Neural cell (in vitro differentiated cells): ENCODE results near the gene LAMTOR1. TPM values are rescaled to one million over a fixed set of nuclear protein-coding genes. Genes with fewer than 3 reads are reported as not detected.

Experiments used
- H2AFZ ChIP-seq: fragments of 200-600, 300-800 bp; sonication (generic), shearing (Covaris generic); 2 replicates; pipeline ENCODE4 v1.6.0; 2014; ENCODE audit warnings: low read depth, mild to moderate bottlenecking, antibody characterized with exemption, low read length, moderate library complexity
- H3F3A ChIP-seq: fragments of 200-600 bp; shearing (Covaris generic); 2 replicates; pipeline ENCODE4 v1.6.1; 2016; ENCODE audit warnings: mild to moderate bottlenecking, moderate library complexity, mixed read lengths, antibody characterized with exemption, low read length; ENCODE audit not compliant: insufficient read depth, poor library complexity, severe bottlenecking
- H3K27ac ChIP-seq: fragments of 200-600, 300-800 bp; sonication (generic), shearing (Covaris generic); 2 replicates; pipeline ENCODE4 v1.5.1; 2014; ENCODE audit warnings: mild to moderate bottlenecking, low read length, moderate library complexity
- H3K27me3 ChIP-seq: fragments of 300-800, 200-600 bp; sonication (generic), shearing (Covaris generic); 2 replicates; pipeline ENCODE4 v1.6.0; 2014; ENCODE audit warnings: mild to moderate bottlenecking, low read depth, low read length, moderate library complexity; ENCODE audit not compliant: insufficient read depth
- H3K36me3 ChIP-seq: fragments of 300-800, 200-600 bp; sonication (generic), shearing (Covaris generic); 2 replicates; pipeline ENCODE4 v1.5.1; 2014; ENCODE audit warnings: mild to moderate bottlenecking, antibody characterized with exemption, low read length, moderate library complexity; ENCODE audit not compliant: insufficient read depth
- H3K4me2 ChIP-seq: fragments of 300-800, 200-600 bp; sonication (generic), shearing (Covaris generic); 2 replicates; pipeline ENCODE4 v1.6.0; 2014; ENCODE audit warnings: mild to moderate bottlenecking, low read length
- H3K4me3 ChIP-seq: fragments of 300-800, 200-600 bp; sonication (generic), shearing (Covaris generic); 2 replicates; pipeline ENCODE4 v1.5.1; 2014; ENCODE audit warnings: mild to moderate bottlenecking, low read length, moderate library complexity
- H3K79me2 ChIP-seq: fragments of 200-600 bp; shearing (Covaris generic); replicated peaks from 2 replicates; pipeline ENCODE4 v1.6.0; 2014; ENCODE audit warnings: mild to moderate bottlenecking, low read length, moderate library complexity; ENCODE audit not compliant: insufficient read depth
- H3K9ac ChIP-seq: fragments of 300-800, 200-600 bp; sonication (generic), shearing (Covaris generic); 2 replicates; pipeline ENCODE4 v1.6.1; 2016; ENCODE audit warnings: mild to moderate bottlenecking, low read length, mixed read lengths
- H3K9me2 ChIP-seq: fragments of 200-600 bp; shearing (Covaris generic); 2 replicates; pipeline ENCODE4 v1.6.1; 2016; ENCODE audit warnings: mild to moderate bottlenecking, low read length, mixed read lengths; ENCODE audit not compliant: insufficient read depth
- H3K9me3 ChIP-seq: fragments of 200-600, 300-800 bp; sonication (generic), shearing (Covaris generic); 2 replicates; pipeline ENCODE4 v1.6.1; 2016; ENCODE audit warnings: mild to moderate bottlenecking, mixed run types, low read length, moderate library complexity, mixed read lengths
- H4K20me1 ChIP-seq: fragments of 200-600 bp; shearing (Covaris generic); 2 replicates; pipeline ENCODE4 v1.6.1; 2016; ENCODE audit warnings: mild to moderate bottlenecking, mixed run types; ENCODE audit not compliant: insufficient read depth
- EZH2 ChIP-seq: fragments of 200-600, 300-800 bp; shearing (Covaris generic), sonication (generic); IDR thresholded peaks from 2 replicates; pipeline ENCODE4 v1.6.1; 2014; ENCODE audit warnings: antibody characterized with exemption, low read length, borderline replicate concordance, mild to moderate bottlenecking; ENCODE audit not compliant: insufficient read depth, poor library complexity, severe bottlenecking
- MXI1 ChIP-seq: fragments of 450-650 bp; conservative IDR thresholded peaks from 2 replicates; pipeline ENCODE4 v1.6.1; 2014; ENCODE audit warnings: antibody characterized with exemption, mild to moderate bottlenecking; ENCODE audit not compliant: poor library complexity, severe bottlenecking
- POLR2AphosphoS5 ChIP-seq: IDR thresholded peaks from 2 replicates; pipeline ENCODE4 v1.6.1; 2012
- SMC3 ChIP-seq: fragments of 450-650 bp; conservative IDR thresholded peaks from 2 replicates; pipeline ENCODE4 v1.6.1; 2014; ENCODE audit warnings: antibody characterized with exemption, mild to moderate bottlenecking, moderate library complexity; ENCODE audit not compliant: poor library complexity
- polyA plus RNA-seq: library from polyadenylated mRNA; depleted of rRNA; stranded (reverse); fragments of >200 nt; gene quantifications from 2 replicates; pipeline ENCODE4 v1.2.3, GENCODE V29; 2014
- TF ChIP-seq, protein P1 (sequence below): IDR thresholded peaks from 2 replicates; pipeline ENCODE4 v1.6.1; 2012; ENCODE audit warnings: borderline replicate concordance
- TF ChIP-seq, protein P2 (sequence below): fragments of 450-650 bp; IDR thresholded peaks from 2 replicates; pipeline ENCODE4 v1.5.1; 2014; ENCODE audit warnings: antibody characterized with exemption, mild to moderate bottlenecking, moderate library complexity; ENCODE audit not compliant: poor library complexity, severe bottlenecking

LAMTOR1 gene
- polyA plus RNA-seq, 1 donor from 2014 or later: 108 TPM

DNA sequence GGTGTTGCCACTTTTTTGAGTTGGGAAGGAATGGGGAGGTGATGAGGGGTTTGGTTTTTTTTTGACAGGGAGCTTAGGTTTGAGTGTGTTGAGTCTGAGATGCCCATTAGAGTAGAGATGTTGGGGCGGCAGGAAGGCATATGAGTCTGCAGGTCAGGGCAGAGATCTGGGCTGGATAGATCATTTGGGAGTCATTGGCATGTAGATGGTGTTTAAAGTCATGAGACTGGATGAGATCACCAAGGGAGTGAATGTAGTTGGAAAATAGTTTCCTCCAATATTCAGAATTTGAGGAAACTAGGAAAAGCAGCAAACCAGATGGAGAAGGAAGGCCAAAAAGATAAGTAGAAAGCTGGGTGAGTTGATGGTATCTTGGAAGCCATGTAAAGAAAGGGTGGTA is 11.5 kb upstream of the LAMTOR1 start:
- Histone ChIP-seq H3K9ac (no peak overlapping the region), H3K79me2 (no peaks in the 10 kb centered on the region), H4K20me1 (no peaks in the 10 kb centered on the region), H3K27ac (no peak overlapping the region), H3F3A (no peaks in the 10 kb centered on the region), H2AFZ (no peak overlapping the region), H3K9me2 (no peaks in the 10 kb centered on the region), H3K36me3 (no peaks in the 10 kb centered on the region), H3K4me2 (no peak overlapping the region), H3K27me3 (no peaks in the 10 kb centered on the region), H3K4me3 (no peak overlapping the region), H3K9me3 (no peaks in the 10 kb centered on the region)
- TF ChIP-seq, protein P1, sequence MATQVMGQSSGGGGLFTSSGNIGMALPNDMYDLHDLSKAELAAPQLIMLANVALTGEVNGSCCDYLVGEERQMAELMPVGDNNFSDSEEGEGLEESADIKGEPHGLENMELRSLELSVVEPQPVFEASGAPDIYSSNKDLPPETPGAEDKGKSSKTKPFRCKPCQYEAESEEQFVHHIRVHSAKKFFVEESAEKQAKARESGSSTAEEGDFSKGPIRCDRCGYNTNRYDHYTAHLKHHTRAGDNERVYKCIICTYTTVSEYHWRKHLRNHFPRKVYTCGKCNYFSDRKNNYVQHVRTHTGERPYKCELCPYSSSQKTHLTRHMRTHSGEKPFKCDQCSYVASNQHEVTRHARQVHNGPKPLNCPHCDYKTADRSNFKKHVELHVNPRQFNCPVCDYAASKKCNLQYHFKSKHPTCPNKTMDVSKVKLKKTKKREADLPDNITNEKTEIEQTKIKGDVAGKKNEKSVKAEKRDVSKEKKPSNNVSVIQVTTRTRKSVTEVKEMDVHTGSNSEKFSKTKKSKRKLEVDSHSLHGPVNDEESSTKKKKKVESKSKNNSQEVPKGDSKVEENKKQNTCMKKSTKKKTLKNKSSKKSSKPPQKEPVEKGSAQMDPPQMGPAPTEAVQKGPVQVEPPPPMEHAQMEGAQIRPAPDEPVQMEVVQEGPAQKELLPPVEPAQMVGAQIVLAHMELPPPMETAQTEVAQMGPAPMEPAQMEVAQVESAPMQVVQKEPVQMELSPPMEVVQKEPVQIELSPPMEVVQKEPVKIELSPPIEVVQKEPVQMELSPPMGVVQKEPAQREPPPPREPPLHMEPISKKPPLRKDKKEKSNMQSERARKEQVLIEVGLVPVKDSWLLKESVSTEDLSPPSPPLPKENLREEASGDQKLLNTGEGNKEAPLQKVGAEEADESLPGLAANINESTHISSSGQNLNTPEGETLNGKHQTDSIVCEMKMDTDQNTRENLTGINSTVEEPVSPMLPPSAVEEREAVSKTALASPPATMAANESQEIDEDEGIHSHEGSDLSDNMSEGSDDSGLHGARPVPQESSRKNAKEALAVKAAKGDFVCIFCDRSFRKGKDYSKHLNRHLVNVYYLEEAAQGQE: no peak
- TF ChIP-seq, protein P2, sequence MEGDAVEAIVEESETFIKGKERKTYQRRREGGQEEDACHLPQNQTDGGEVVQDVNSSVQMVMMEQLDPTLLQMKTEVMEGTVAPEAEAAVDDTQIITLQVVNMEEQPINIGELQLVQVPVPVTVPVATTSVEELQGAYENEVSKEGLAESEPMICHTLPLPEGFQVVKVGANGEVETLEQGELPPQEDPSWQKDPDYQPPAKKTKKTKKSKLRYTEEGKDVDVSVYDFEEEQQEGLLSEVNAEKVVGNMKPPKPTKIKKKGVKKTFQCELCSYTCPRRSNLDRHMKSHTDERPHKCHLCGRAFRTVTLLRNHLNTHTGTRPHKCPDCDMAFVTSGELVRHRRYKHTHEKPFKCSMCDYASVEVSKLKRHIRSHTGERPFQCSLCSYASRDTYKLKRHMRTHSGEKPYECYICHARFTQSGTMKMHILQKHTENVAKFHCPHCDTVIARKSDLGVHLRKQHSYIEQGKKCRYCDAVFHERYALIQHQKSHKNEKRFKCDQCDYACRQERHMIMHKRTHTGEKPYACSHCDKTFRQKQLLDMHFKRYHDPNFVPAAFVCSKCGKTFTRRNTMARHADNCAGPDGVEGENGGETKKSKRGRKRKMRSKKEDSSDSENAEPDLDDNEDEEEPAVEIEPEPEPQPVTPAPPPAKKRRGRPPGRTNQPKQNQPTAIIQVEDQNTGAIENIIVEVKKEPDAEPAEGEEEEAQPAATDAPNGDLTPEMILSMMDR: no peak
- TF ChIP-seq MXI1: no peak
- TF ChIP-seq SMC3: no peak
- TF ChIP-seq POLR2AphosphoS5: no peak
- no peak for TF ChIP-seq EZH2

DNA sequence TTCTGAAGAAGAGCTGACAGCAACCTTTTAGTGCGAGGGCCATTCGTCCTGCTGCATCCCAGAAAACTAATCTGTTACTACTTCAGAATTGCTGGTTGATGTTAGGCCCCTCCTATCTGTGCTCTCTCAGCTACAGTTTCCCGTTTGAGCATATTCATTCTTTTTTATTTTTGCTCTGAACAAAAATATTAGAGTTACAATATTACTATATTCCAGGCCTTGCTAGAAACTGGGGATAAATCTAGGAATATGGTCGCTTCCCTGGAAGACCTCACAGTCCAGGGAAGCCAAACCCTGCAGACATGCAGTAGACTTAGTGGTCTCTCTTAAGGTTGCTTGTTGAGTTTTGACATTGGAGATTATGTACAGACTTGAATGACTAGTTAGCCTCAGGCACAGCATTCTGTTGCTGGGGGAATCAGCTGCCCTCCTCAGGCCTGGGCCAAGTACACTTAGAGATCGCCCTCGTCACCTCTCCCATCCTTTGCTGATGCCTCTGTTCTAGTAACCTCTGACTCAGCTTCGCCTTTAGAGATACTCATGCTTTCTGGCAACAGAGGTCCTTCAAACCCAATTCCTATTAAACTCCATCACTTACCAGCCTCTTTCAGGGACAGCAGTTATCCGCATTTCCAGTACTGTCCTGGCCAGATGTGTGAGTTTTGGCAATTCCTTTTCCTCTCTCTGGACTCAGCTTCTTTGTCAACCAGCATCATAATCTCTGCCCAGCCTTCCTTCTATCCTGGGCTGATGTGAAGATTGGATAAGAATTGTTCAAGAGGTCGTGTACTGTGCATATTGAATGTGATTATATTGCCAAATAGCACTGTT is 10.1 kb upstream of the LAMTOR1 start:
- TF ChIP-seq MXI1: peak; percentile 33
- TF ChIP-seq SMC3: no peak
- H3K9me3 ChIP-seq: no peaks in the 10 kb centered on the region
- H3F3A ChIP-seq: no peaks in the 10 kb centered on the region
- peak overlapping the region; percentile 99 for H3K27ac ChIP-seq
- no peaks in the 10 kb centered on the region for H3K36me3 ChIP-seq
- peak overlapping the region; percentile 76 for H2AFZ ChIP-seq
- no peaks in the 10 kb centered on the region for H4K20me1 ChIP-seq
- peak overlapping the region; percentile 76 for H3K4me2 ChIP-seq
- H3K79me2 ChIP-seq: no peaks in the 10 kb centered on the region
- no peaks in the 10 kb centered on the region for H3K9me2 ChIP-seq
- peak overlapping the region; percentile 73 for H3K4me3 ChIP-seq
- H3K27me3 ChIP-seq: no peaks in the 10 kb centered on the region
- H3K9ac ChIP-seq: peak overlapping the region; percentile 97
